GM12875 (cell line): ENCODE results near the gene SGF29.
"Not testable (repeated sequence)": the region's sequence is repeated elsewhere in the genome, so short reads cannot be mapped to it uniquely, and the experiment has no call there.

Experiments used
- H3K4me3 ChIP-seq: one replicate; pipeline ENCODE4 v1.5.1; 2011; ENCODE audit warnings: low read depth, low read length, control low read depth
- TF ChIP-seq, protein P1 (sequence below): IDR thresholded peaks from 2 replicates; pipeline ENCODE4 v1.5.1; 2011; ENCODE audit warnings: low read depth, mild to moderate bottlenecking, control low read depth, inconsistent platforms, low read length, moderate library complexity, borderline replicate concordance; ENCODE audit not compliant: insufficient read depth

Gene SGF29

DNA sequence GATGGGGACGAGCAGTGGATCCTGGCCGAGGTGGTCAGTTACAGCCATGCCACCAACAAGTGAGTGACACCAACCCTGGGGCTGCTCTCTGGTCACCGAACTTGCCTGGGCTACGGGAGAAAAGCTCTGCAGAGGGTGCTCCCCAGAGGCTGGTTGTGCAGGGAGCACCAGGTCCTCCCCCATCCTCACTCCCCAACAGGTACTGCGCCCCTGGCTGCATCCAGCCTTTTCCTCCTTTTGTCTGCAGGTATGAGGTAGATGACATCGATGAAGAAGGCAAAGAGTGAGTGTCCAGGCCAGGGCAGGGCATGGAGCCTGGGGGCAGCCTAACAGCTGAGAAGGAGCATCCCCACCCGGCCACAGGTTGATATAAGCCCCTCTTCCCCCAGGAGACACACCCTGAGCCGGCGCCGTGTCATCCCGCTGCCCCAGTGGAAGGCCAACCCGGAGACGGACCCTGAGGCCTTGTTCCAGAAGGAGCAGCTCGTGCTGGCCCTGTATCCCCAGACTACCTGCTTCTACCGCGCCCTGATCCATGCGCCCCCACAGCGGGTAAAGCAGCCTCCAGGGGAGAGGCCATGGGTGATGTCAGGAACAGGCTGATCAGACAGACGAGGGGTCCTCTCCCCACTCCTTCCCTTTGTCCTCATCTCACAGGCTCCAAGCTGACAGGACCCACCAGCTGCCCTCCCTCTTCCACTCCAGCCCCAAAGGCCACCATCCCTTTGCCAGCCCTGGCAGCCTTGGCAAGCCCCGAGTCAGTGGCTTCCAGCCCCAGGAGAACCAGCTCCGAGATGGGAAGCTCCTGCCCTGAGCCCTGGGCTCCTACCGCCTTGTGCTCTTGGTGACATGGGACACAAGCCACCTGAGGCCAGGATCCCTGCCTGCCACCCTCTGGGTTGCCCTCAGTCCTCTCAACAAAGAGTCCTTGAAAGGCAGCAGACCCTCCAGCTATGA lies 36.9 kb downstream of the SGF29 start:
- no peak overlapping the region for H3K4me3 ChIP-seq
- TF ChIP-seq, protein P1, sequence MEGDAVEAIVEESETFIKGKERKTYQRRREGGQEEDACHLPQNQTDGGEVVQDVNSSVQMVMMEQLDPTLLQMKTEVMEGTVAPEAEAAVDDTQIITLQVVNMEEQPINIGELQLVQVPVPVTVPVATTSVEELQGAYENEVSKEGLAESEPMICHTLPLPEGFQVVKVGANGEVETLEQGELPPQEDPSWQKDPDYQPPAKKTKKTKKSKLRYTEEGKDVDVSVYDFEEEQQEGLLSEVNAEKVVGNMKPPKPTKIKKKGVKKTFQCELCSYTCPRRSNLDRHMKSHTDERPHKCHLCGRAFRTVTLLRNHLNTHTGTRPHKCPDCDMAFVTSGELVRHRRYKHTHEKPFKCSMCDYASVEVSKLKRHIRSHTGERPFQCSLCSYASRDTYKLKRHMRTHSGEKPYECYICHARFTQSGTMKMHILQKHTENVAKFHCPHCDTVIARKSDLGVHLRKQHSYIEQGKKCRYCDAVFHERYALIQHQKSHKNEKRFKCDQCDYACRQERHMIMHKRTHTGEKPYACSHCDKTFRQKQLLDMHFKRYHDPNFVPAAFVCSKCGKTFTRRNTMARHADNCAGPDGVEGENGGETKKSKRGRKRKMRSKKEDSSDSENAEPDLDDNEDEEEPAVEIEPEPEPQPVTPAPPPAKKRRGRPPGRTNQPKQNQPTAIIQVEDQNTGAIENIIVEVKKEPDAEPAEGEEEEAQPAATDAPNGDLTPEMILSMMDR, result no peak

GRCh38 chr16:28591355-28591754 lies 37.6 kb downstream of the SGF29 start:
- H3K4me3 ChIP-seq, result no peak overlapping the region
- TF ChIP-seq, protein P1, result no peak

GRCh38 chr16:28592511-28592910 lies 38.8 kb downstream of the SGF29 start:
- TF ChIP-seq, protein P1, result no peak

DNA sequence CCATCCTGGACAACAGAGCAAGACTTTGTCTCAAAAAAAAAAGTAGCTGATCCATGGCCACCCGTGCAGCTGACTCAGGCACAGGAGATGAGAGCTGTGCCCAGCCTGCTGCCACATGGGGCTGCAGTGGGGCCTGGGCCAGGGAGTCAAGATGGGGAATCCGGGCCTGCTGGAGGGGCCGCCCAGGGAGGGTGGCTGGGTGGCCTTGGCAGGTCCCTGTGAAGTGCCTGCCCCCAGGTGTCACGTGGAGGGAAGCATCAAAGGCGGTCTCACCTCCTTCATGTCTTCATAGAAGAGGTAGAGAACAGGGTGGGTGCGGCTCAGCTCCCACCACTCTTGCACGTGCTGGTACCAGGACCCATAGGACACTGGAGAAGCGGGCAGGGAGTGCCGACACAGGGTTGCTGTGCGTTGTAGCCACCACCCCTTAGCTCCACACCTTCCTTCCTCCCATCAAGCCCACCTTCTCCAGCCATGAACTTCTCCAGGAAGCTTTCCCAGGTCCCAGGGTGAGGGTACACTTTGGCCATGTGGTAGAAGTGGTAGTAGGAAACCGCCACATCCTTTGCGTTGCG lies 39.3 kb downstream of the SGF29 start:
- TF ChIP-seq, protein P1, result no peak

More at GRCh38 chr16:28592511-28592910, 38.8 kb downstream of the SGF29 start:
- H3K4me3 ChIP-seq, result no peak overlapping the region

GRCh38 chr16:28595451-28595850 lies 41.7 kb downstream of the SGF29 start:
- H3K4me3 ChIP-seq, result not testable (repeated sequence)

More for the DNA sequence above, 39.3 kb downstream of the SGF29 start:
- no peak overlapping the region for H3K4me3 ChIP-seq

DNA sequence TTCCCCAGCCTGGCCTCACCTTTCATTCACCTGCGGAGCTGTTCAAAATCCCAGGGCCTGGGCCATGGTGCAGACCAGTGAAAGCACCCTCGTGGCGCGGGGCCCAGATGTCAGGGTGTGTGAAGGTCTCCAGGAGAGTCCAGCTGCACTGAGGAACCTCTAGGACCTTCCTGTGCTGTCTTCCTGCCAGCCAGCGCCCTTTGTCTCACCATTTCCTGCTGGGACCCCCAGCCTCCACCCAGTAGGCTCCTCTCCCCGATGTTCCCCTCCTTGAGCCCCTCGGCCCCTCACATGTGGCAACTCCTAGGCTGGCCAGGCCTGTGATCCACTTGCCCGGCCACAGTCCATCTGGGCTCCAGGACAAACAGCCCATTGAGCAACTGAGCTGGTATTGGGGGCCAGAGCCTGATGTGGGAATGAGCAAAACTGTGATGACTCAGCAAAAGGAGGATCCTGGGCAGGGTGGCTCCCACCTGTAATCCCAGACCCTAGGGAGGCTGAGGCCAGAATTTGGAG lies 42.5 kb downstream of the SGF29 start:
- TF ChIP-seq, protein P1, result no peak
- no peak overlapping the region for H3K4me3 ChIP-seq

- TF ChIP-seq, protein P1, result no peak
- H3K4me3 ChIP-seq, result no peak within 1 kb of the TSS
Measured at GRCh38 chr16:28596840-28597691, 43.3 kb downstream of the SGF29 start, which contains the start of gene SULT1A2. Gene SULT1A2, minus strand, starts transcription at chr16:28597050. Its CDS starts 1,120 bp downstream, at chr16:28595930.
